Osteocyte (in vitro differentiated cells): Measurements from ENCODE around the gene KRTAP17-1. TPM values are rescaled to one million over a fixed set of nuclear protein-coding genes. Genes with fewer than 3 reads are reported as not detected.

Source experiments
- DNase-seq: peaks from one replicate; pipeline ENCODE4 v3.0.0; 2021; ENCODE audit warnings: mixed read lengths; ENCODE audit not compliant: unreplicated experiment; ENCODE audit errors: extremely low spot score
- H3K27ac Mint-ChIP-seq: one replicate; pipeline ENCODE4 v1.8.0; 2021; ENCODE audit warnings: mild to moderate bottlenecking, mixed read lengths; ENCODE audit not compliant: unreplicated experiment
- H3K27me3 Mint-ChIP-seq: one replicate; pipeline ENCODE4 v1.8.0; 2021; ENCODE audit warnings: mixed read lengths; ENCODE audit not compliant: unreplicated experiment
- H3K36me3 Mint-ChIP-seq: one replicate; pipeline ENCODE4 v1.8.0; 2021; ENCODE audit warnings: mixed read lengths; ENCODE audit not compliant: unreplicated experiment
- H3K4me1 Mint-ChIP-seq: one replicate; pipeline ENCODE4 v1.8.0; 2021; ENCODE audit warnings: mixed read lengths; ENCODE audit not compliant: unreplicated experiment
- H3K4me3 Mint-ChIP-seq: one replicate; pipeline ENCODE4 v1.8.0; 2021; ENCODE audit warnings: mild to moderate bottlenecking, moderate library complexity, mixed read lengths; ENCODE audit not compliant: unreplicated experiment
- H3K9me3 Mint-ChIP-seq: one replicate; pipeline ENCODE4 v1.8.0; 2021; ENCODE audit warnings: mixed read lengths; ENCODE audit not compliant: unreplicated experiment
- CTCF ChIP-seq: fragments of 200-600 bp; sonication (generic); IDR thresholded peaks from 2 replicates; pipeline ENCODE4 v1.5.0; 2021; ENCODE audit warnings: antibody characterized with exemption, mild to moderate bottlenecking, moderate library complexity
- total RNA-seq: library from RNA; stranded (reverse); gene quantifications from 2 replicates; pipeline ENCODE4 v1.2.1, GENCODE V29; 2021

The KRTAP17-1 gene
- total RNA-seq, 1 donor from 2014 or later: not detected

- Mint-ChIP-seq H3K9me3 (no peaks in the 10 kb centered on the region), H3K27ac (no peak overlapping the region), H3K4me3 (no peak overlapping the region), H3K4me1 (no peaks in the 10 kb centered on the region), H3K36me3 (no peaks in the 10 kb centered on the region), H3K27me3 (no peaks in the 10 kb centered on the region)
- no peak for TF ChIP-seq CTCF
- no peak for DNase-seq
These were observed 14.2 kb downstream of the KRTAP17-1 start for GRCh38 chr17:41301204-41301790.

- H3K27me3 Mint-ChIP-seq: no peaks in the 10 kb centered on the region
- no peaks in the 10 kb centered on the region for H3K36me3 Mint-ChIP-seq
- H3K27ac Mint-ChIP-seq: no peak overlapping the region
- no peaks in the 10 kb centered on the region for H3K4me1 Mint-ChIP-seq
- DNase-seq: no peak
- no peak overlapping the region for H3K4me3 Mint-ChIP-seq
- no peak for TF ChIP-seq CTCF
- no peaks in the 10 kb centered on the region for H3K9me3 Mint-ChIP-seq
These were observed 16.9 kb downstream of the KRTAP17-1 start for GRCh38 chr17:41298458-41299135.

GRCh38 chr17:41296846-41297245 lies 18.7 kb downstream of the KRTAP17-1 start:
- no peak overlapping the region for H3K4me3 Mint-ChIP-seq
- H3K27ac Mint-ChIP-seq: no peak overlapping the region
- no peaks in the 10 kb centered on the region for H3K4me1 Mint-ChIP-seq
- H3K9me3 Mint-ChIP-seq: no peaks in the 10 kb centered on the region
- TF ChIP-seq CTCF: no peak
- DNase-seq: no peak
- H3K27me3 Mint-ChIP-seq: no peaks in the 10 kb centered on the region
- no peaks in the 10 kb centered on the region for H3K36me3 Mint-ChIP-seq

- no peak for DNase-seq
- Mint-ChIP-seq H3K4me1 (no peaks in the 10 kb centered on the region), H3K36me3 (no peaks in the 10 kb centered on the region), H3K4me3 (no peak overlapping the region), H3K27ac (no peak overlapping the region), H3K9me3 (no peaks in the 10 kb centered on the region), H3K27me3 (no peaks in the 10 kb centered on the region)
- no peak for TF ChIP-seq CTCF
These were observed 21.5 kb downstream of the KRTAP17-1 start for GRCh38 chr17:41294016-41294415.

GRCh38 chr17:41287050-41287449 lies 28.5 kb downstream of the KRTAP17-1 start:
- no peaks in the 10 kb centered on the region for H3K36me3 Mint-ChIP-seq
- H3K27ac Mint-ChIP-seq: no peak overlapping the region
- no peak overlapping the region for H3K4me3 Mint-ChIP-seq
- H3K4me1 Mint-ChIP-seq: peaks cover 15% of the 10 kb centered on the region
- H3K27me3 Mint-ChIP-seq: no peaks in the 10 kb centered on the region
- TF ChIP-seq CTCF: no peak
- no peak for DNase-seq
- H3K9me3 Mint-ChIP-seq: no peaks in the 10 kb centered on the region
